Fibroblast of villous mesenchyme (primary cell): ENCODE measurements around the gene MPZL2. TPM values are rescaled to one million over a fixed set of nuclear protein-coding genes. Genes with fewer than 3 reads are reported as not detected.

ENCODE experiments used
- DNase-seq: peaks from one replicate; pipeline ENCODE4 v3.0.0-alpha.2; 2010; ENCODE audit warnings: low read depth
- H3K4me3 ChIP-seq: 2 replicates; pipeline ENCODE4 v1.5.1; 2011; ENCODE audit warnings: low read depth, mild to moderate bottlenecking, low read length
- total RNA-seq: library from RNA; depleted of rRNA; stranded (reverse); fragments of >200 nt; gene quantifications from 2 replicates; pipeline ENCODE4 v1.2.3, GENCODE V29; 2012
- TF ChIP-seq, protein P1 (sequence below): IDR thresholded peaks from 2 replicates; pipeline ENCODE4 v1.5.1; 2012; ENCODE audit warnings: low read depth, mild to moderate bottlenecking, low read length; ENCODE audit not compliant: insufficient read depth

Gene MPZL2
- total RNA-seq, 1 donor, result not detected

DNA sequence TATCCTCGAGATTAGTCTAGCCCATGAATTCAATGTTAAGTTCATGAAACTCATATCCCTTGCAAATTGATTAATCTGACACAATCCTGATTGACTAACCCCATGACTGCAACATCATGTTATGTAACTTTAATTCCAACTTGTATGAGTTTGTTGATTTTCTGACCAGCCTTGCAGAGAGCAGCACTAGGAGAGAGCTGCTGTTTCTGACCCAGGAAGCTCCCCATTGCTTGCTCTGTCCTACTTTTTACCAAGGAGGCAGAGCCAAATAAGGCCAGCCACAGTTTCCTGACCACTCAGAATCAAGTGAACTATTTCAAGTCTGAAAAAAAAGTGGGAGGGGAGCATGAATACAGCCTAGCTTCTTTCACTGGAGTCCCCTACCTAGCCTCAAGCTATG, 25.2 kb downstream of the MPZL2 start:
- no peak overlapping the region for H3K4me3 ChIP-seq
- TF ChIP-seq, protein P1, sequence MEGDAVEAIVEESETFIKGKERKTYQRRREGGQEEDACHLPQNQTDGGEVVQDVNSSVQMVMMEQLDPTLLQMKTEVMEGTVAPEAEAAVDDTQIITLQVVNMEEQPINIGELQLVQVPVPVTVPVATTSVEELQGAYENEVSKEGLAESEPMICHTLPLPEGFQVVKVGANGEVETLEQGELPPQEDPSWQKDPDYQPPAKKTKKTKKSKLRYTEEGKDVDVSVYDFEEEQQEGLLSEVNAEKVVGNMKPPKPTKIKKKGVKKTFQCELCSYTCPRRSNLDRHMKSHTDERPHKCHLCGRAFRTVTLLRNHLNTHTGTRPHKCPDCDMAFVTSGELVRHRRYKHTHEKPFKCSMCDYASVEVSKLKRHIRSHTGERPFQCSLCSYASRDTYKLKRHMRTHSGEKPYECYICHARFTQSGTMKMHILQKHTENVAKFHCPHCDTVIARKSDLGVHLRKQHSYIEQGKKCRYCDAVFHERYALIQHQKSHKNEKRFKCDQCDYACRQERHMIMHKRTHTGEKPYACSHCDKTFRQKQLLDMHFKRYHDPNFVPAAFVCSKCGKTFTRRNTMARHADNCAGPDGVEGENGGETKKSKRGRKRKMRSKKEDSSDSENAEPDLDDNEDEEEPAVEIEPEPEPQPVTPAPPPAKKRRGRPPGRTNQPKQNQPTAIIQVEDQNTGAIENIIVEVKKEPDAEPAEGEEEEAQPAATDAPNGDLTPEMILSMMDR, result no peak
- DNase-seq, result no peak

DNA sequence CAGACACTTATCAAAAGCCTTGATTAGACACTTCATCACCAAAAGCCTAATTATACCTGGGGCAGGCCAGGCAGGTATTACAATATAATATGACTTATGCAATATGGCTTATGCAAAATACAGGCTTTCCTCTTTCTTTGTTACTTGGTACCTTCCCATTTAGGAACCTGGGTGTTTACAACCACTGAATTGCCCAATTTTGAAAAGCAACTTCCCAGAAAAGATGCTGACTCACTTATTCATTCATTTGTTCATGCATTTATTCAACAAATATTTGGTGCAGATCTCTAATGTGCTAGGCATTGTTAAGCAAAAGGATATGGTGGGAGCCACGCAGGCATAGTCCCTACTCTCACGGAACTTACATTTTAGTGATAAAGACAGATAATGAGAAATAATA, 25.7 kb downstream of the MPZL2 start:
- TF ChIP-seq, protein P1, result no peak
- H3K4me3 ChIP-seq, result no peak overlapping the region
- DNase-seq, result no peak

DNA sequence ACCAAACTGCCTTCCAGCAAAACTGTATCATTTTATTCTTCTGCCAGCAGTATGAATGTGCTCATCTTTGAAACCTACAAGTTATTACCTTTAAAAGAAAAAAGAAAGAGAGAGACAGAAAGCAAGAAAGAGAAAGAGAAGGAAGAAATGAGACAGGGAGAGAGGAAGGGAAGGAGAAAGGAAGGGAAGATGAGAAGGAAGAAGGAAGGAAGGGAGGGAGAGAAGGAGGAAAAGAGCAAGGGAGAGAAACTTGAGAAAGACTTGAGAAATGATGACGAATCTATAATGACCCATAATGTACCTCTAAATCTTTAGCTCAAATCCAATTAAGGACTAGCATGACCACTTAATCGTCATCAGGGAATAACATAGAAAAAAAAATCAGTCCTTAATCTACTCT, 27.9 kb downstream of the MPZL2 start:
- TF ChIP-seq, protein P1, result no peak

DNA sequence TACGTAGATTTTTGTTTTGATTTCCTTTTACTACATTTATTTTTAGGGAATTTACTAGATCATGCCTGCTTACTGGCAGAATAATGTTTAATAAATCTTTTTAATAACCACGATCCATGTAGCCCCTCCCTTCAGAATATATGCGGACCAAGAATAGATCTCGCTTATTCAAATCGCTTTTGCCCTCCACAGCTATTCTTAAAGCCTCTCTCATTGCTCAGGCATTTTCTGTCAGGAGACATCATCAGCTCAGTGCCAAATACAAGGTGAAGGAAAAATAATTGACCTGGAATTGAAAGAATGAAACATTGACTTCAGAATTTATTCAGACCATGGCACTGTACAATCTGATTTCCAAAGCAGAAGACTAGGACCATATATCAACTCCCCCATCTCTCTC, 29.3 kb downstream of the MPZL2 start:
- TF ChIP-seq, protein P1, result no peak
- no peak for DNase-seq
- H3K4me3 ChIP-seq, result no peak overlapping the region

More for the DNA sequence above, 27.9 kb downstream of the MPZL2 start:
- DNase-seq, result no peak
- no peak overlapping the region for H3K4me3 ChIP-seq

DNA sequence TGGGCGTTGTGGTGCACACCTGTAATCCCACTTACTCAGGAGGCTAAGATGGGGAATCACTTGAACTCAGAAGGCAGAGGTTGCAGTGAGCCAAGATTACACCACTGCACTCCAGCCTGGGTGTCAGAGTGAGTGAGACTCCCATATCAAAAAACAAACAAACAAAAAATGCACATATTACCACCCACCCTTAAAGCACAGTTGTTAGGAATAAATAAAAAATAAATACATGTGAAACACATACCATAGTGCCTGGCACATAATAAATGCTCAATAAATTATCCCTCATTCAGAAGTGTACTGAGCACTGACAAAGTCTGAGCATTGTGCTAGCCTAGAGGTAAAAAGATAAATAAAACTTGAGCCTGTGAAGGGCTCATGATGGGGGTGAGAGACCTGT, 30.2 kb downstream of the MPZL2 start:
- TF ChIP-seq, protein P1, result no peak
- H3K4me3 ChIP-seq, result no peak overlapping the region
- DNase-seq, result no peak

DNA sequence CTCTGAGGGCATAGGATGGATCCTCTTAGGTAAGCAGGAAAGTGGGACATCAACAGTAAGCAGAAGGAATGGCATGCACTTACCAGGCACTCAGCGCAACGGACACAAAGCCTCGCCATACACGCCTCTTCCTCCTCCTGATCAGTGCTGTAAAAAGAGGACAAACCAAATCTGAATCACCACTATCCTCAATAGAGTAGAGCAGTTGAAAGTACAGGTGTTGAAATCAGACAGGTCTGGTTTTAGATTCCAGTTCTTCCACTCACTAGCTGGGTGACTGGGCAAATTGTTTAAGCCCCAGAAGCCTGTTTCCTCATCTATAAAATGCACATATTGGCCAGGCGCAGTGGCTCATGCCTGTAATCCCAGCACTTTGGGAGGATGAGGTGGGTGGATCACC, 30.7 kb downstream of the MPZL2 start:
- DNase-seq, result no peak
- TF ChIP-seq, protein P1, result no peak

DNA sequence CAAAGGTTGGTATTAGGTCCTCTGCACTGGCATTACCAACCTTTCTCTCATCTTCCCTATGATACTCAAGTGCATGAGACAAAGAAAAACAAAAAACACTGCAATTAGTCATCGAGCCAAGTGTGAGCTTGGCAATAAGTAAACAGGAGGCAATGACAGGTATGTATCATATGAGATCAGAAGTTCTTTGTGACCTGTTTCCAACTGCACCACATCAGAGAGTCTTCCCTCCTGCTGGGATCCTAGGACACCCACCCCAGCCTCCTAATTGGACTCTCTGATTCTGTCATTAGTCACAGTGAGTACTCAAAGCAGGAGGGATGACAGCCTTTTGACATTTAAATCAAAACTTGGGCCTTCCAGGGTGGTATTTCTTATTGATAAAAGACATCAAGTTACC, 31.4 kb downstream of the MPZL2 start:
- TF ChIP-seq, protein P1, result no peak
- H3K4me3 ChIP-seq, result no peak overlapping the region
- no peak for DNase-seq

More for the DNA sequence above, 30.7 kb downstream of the MPZL2 start:
- no peak overlapping the region for H3K4me3 ChIP-seq
